Liver (tissue), 9 donors: ENCODE measurements around the gene EDIL3. TPM values are rescaled to one million over a fixed set of nuclear protein-coding genes. Genes with fewer than 3 reads are reported as not detected.

ENCODE experiments used
- DNase-seq: peaks from one replicate; pipeline ENCODE4 v3.0.0-alpha.2; 2017; ENCODE audit warnings: low spot score
- H3K27ac ChIP-seq, 2 donors: one replicate each; pipeline ENCODE4 v1.7.0; 2013; ENCODE audit warnings: inconsistent platforms in 2 of 2, low read length in 2 of 2, control low read depth in 1 of 2, low read depth in 1 of 2, mild to moderate bottlenecking in 1 of 2
- H3K27me3 ChIP-seq, 4 donors: one replicate each; pipeline versions ENCODE4 v1.6.1 to v1.7.0; 2013; ENCODE audit warnings: low read length in 3 of 4, inconsistent platforms in 1 of 4, mild to moderate bottlenecking in 1 of 4, moderate library complexity in 1 of 4; ENCODE audit not compliant: control insufficient read depth in 4 of 4, insufficient read depth in 4 of 4
- H3K36me3 ChIP-seq, 4 donors: one replicate each; pipeline versions ENCODE4 v1.6.1 to v1.7.0; 2013; ENCODE audit warnings: low read length in 3 of 4, mild to moderate bottlenecking in 3 of 4, low read depth in 1 of 4, moderate library complexity in 1 of 4; ENCODE audit not compliant: control insufficient read depth in 4 of 4, insufficient read depth in 3 of 4
- H3K4me1 ChIP-seq, 4 donors: one replicate each; pipeline versions ENCODE4 v1.6.1 to v1.7.0; 2013; ENCODE audit warnings: low read length in 3 of 4, mild to moderate bottlenecking in 3 of 4, moderate library complexity in 1 of 4; ENCODE audit not compliant: control insufficient read depth in 4 of 4, insufficient read depth in 4 of 4
- H3K4me3 ChIP-seq, 3 donors: one replicate each; pipeline versions ENCODE4 v1.6.1 to v1.7.0; 2013; ENCODE audit warnings: low read length in 3 of 3, control low read depth in 1 of 3, low read depth in 1 of 3, mild to moderate bottlenecking in 1 of 3
- H3K9ac ChIP-seq, 2 donors: one replicate each; pipeline ENCODE4 v1.7.0; 2013; ENCODE audit warnings: low read length in 2 of 2, mild to moderate bottlenecking in 2 of 2, moderate library complexity in 2 of 2, control low read depth in 1 of 2, low read depth in 1 of 2
- H3K9me3 ChIP-seq, 4 donors: one replicate each; pipeline versions ENCODE4 v1.6.1 to v1.7.0; 2013; ENCODE audit warnings: low read length in 3 of 4; ENCODE audit not compliant: control insufficient read depth in 4 of 4
- ATF3 ChIP-seq: IDR thresholded peaks from 2 replicates; pipeline ENCODE4 v1.6.1; 2016; ENCODE audit warnings: antibody characterized with exemption
- EGR1 ChIP-seq, 2 donors: IDR thresholded peaks; 2 replicates each; pipeline ENCODE4 v1.6.1; 2016 to 2018; ENCODE audit warnings: antibody characterized with exemption in 2 of 2, low read depth in 2 of 2
- FOXA1 ChIP-seq: IDR thresholded peaks from 2 replicates; pipeline ENCODE4 v1.6.1; 2016; ENCODE audit warnings: antibody characterized with exemption
- FOXA2 ChIP-seq: IDR thresholded peaks from 2 replicates; pipeline ENCODE4 v1.6.1; 2016; ENCODE audit warnings: antibody characterized with exemption
- GABPA ChIP-seq, 2 donors: IDR thresholded peaks in 1 of 2; conservative IDR thresholded peaks in 1 of 2; 2 replicates each; pipeline ENCODE4 v1.6.1; 2016; ENCODE audit warnings: antibody characterized with exemption in 2 of 2, mild to moderate bottlenecking in 1 of 2, moderate library complexity in 1 of 2
- HNF4A ChIP-seq, 2 donors: conservative IDR thresholded peaks; 2 replicates each; pipeline ENCODE4 v1.6.1; 2016; ENCODE audit warnings: antibody characterized with exemption in 2 of 2, mild to moderate bottlenecking in 2 of 2
- HNF4G ChIP-seq: IDR thresholded peaks from 2 replicates; pipeline ENCODE4 v1.6.1; 2016; ENCODE audit warnings: antibody characterized with exemption
- JUND ChIP-seq, 2 donors: IDR thresholded peaks; 2 replicates each; pipeline ENCODE4 v1.6.1; 2016; ENCODE audit warnings: antibody characterized with exemption in 2 of 2
- RAD21 ChIP-seq, 2 donors: IDR thresholded peaks; 2 replicates each; pipeline ENCODE4 v1.6.1; 2016; ENCODE audit warnings: antibody characterized with exemption in 2 of 2, mild to moderate bottlenecking in 2 of 2
- RXRA ChIP-seq, 2 donors: IDR thresholded peaks; 2 replicates each; pipeline ENCODE4 v1.6.1; 2017 to 2018; ENCODE audit warnings: antibody characterized with exemption in 2 of 2, mild to moderate bottlenecking in 1 of 2
- SP1 ChIP-seq: IDR thresholded peaks from 2 replicates; pipeline ENCODE4 v1.6.1; 2018; ENCODE audit warnings: antibody characterized with exemption, mild to moderate bottlenecking
- TAF1 ChIP-seq: conservative IDR thresholded peaks from 2 replicates; pipeline ENCODE4 v1.6.1; 2016; ENCODE audit warnings: antibody characterized with exemption, mild to moderate bottlenecking
- YY1 ChIP-seq: IDR thresholded peaks from 2 replicates; pipeline ENCODE4 v1.6.1; 2016; ENCODE audit warnings: antibody characterized with exemption, mild to moderate bottlenecking
- WGBS: extraction: QIAGEN DNeasy Blood & Tissue Kit; methylation state at CpG from one replicate; pipeline ENCODE4 v1.1.7; 2013; 5-methylcytosine and 5-hydroxymethylcytosine counted together
- polyA plus RNA-seq, 2 donors: library from polyadenylated mRNA; stranded (reverse) in 1 of 2; unstranded in 1 of 2; fragments of 200-250 nt in 1 of 2; fragments of >200 nt in 1 of 2; fragmentation: Nextera tagmentation in 1 of 2; extraction: Ambion mirVana in 1 of 2; gene quantifications; one replicate each; pipeline versions ENCODE4 v1.2.1 to v1.2.3, GENCODE V29; 2013 to 2015
- total RNA-seq, 2 donors: library from RNA; depleted of rRNA; stranded (reverse); fragments of >200 nt; gene quantifications; one replicate each; pipeline ENCODE4 v1.2.3, GENCODE V29; 2014
- TF ChIP-seq, protein P1 (sequence below): IDR thresholded peaks from 2 replicates; pipeline ENCODE4 v1.6.1; 2016; ENCODE audit warnings: antibody characterized with exemption
- TF ChIP-seq, protein P2 (sequence below): fragments of 150-350 bp; IDR thresholded peaks from 2 replicates; pipeline ENCODE4 v1.5.1; 2017; ENCODE audit warnings: improper control_type of control experiment, low read depth, low read length; ENCODE audit not compliant: missing input control
- donor health status: healthy.
- donor health status: healthy.
- donor health status: healthy.
- donor health status: healthy.
- donor health status: healthy.

Gene EDIL3
- total and polyA plus RNA-seq, 4 donors = 0.33 to 12.0 (median 0.76) TPM

GRCh38 chr5:84430863-84431663 lies 46.4 kb upstream of the EDIL3 start (continued):
- TF ChIP-seq YY1 (no peak), ATF3 (no peak), SP1 (no peak), HNF4A (conservative IDR thresholded peaks at IDR 0.05) (no peak), GABPA (IDR thresholded peaks at IDR 0.05 in 1 of 2, conservative IDR thresholded peaks at IDR 0.05 in 1 of 2) (no peak), TAF1 (no peak)

- Histone ChIP-seq H3K4me3 (no peak overlapping the region), H3K27ac (no peak overlapping the region), H3K4me1 (no peaks in the 10 kb centered on the region), H3K9ac (no peak overlapping the region), H3K36me3 (no peaks in the 10 kb centered on the region), H3K27me3 (no peaks in the 10 kb centered on the region), H3K9me3 (no peaks in the 10 kb centered on the region)
- TF ChIP-seq HNF4A (conservative IDR thresholded peaks at IDR 0.05) (no peak), RAD21 (IDR thresholded peaks at IDR 0.05) (no peak), FOXA1 (no peak), HNF4G (no peak)
- TF ChIP-seq, protein P1, sequence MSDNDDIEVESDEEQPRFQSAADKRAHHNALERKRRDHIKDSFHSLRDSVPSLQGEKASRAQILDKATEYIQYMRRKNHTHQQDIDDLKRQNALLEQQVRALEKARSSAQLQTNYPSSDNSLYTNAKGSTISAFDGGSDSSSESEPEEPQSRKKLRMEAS = no peak
- DNase-seq = no peak
Measured at GRCh38 chr5:84430079-84430478, 45.4 kb upstream of the EDIL3 start.

DNA sequence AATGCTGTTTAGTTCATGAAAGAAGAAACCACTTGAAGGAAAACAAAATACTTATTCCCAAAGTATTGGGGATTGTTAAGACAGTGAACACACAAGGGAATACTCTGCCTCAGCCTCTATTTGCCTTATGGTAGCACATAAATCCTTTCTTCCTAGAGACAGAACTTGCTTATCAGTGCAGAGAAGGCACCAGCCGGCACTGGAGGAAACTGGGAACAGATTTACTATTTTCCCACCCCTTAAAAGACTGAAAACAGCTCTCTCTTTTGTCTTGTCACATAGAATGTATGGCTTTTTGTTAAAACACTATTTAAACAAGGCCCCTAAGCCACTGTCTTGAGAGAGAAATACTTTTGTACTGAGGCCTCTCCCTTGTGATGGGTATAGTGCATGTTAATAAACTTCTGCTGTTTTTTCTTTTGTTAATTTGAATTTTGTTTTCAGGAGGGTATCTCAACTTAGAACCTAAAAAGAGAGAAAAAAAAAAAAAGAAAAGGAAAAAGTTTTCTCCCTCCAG lies 40.7 kb upstream of the EDIL3 start:
- no peaks in the 10 kb centered on the region for H3K9me3 ChIP-seq
- 38% methylated on average over 1 of the region's 1 CpG for WGBS
- H3K27me3 ChIP-seq = no peaks in the 10 kb centered on the region
- TF ChIP-seq, protein P2, sequence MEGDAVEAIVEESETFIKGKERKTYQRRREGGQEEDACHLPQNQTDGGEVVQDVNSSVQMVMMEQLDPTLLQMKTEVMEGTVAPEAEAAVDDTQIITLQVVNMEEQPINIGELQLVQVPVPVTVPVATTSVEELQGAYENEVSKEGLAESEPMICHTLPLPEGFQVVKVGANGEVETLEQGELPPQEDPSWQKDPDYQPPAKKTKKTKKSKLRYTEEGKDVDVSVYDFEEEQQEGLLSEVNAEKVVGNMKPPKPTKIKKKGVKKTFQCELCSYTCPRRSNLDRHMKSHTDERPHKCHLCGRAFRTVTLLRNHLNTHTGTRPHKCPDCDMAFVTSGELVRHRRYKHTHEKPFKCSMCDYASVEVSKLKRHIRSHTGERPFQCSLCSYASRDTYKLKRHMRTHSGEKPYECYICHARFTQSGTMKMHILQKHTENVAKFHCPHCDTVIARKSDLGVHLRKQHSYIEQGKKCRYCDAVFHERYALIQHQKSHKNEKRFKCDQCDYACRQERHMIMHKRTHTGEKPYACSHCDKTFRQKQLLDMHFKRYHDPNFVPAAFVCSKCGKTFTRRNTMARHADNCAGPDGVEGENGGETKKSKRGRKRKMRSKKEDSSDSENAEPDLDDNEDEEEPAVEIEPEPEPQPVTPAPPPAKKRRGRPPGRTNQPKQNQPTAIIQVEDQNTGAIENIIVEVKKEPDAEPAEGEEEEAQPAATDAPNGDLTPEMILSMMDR = no peak
- TF ChIP-seq JUND (IDR thresholded peaks at IDR 0.05) (no peak), FOXA2 (no peak)
- H3K4me3 ChIP-seq = no peak overlapping the region
- no peaks in the 10 kb centered on the region for H3K36me3 ChIP-seq
- H3K27ac ChIP-seq = no peak overlapping the region
- DNase-seq = no peak
- no peak overlapping the region for H3K9ac ChIP-seq
- no peaks in the 10 kb centered on the region for H3K4me1 ChIP-seq

DNA sequence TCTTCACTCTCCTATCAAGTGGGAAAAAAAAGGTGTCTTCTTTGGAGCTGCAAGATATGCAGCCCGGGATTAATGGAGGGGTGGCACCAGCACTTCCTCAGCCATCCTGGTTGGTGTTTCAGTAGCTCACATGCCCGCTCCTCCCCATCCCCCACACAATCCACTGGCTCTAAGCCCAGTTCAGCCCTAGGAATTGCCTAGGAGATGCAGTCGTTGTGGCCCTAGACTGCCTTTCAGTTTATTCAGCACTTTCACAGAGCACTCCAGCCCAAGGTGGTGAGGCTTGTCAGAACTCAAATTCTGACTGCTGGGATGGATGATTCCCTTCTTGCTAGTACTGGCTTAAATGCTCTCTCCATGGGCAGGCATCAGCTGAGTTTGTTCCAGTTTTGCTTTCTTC lies 35.1 kb upstream of the EDIL3 start:
- no peak for DNase-seq
- no peak overlapping the region for H3K4me3 ChIP-seq
- H3K9ac ChIP-seq = no peak overlapping the region
- H3K4me1 ChIP-seq = no peaks in the 10 kb centered on the region
- no peaks in the 10 kb centered on the region for H3K36me3 ChIP-seq
- WGBS = 73% methylated on average over 3 of the region's 3 CpGs
- no peak overlapping the region for H3K27ac ChIP-seq
- H3K27me3 ChIP-seq = no peaks in the 10 kb centered on the region
- H3K9me3 ChIP-seq = no peaks in the 10 kb centered on the region
- no peak for TF ChIP-seq FOXA2
- TF ChIP-seq TAF1 = no peak
- TF ChIP-seq RXRA (IDR thresholded peaks at IDR 0.05) = no peak
- no peak for TF ChIP-seq FOXA1
- no peak for TF ChIP-seq GABPA (IDR thresholded peaks at IDR 0.05 in 1 of 2, conservative IDR thresholded peaks at IDR 0.05 in 1 of 2)
- TF ChIP-seq RAD21 (IDR thresholded peaks at IDR 0.05) = no peak
- no peak for TF ChIP-seq ATF3
- no peak for TF ChIP-seq EGR1 (IDR thresholded peaks at IDR 0.05; ENCODE audit: low read depth in 2 of 2)
- TF ChIP-seq, protein P1 = no peak
- no peak for TF ChIP-seq HNF4G
- TF ChIP-seq HNF4A (conservative IDR thresholded peaks at IDR 0.05) = no peak
- TF ChIP-seq, protein P2 = no peak
